ENCODE data around the gene AQP4.

AQP4 gene, protein sequence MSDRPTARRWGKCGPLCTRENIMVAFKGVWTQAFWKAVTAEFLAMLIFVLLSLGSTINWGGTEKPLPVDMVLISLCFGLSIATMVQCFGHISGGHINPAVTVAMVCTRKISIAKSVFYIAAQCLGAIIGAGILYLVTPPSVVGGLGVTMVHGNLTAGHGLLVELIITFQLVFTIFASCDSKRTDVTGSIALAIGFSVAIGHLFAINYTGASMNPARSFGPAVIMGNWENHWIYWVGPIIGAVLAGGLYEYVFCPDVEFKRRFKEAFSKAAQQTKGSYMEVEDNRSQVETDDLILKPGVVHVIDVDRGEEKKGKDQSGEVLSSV

DNA sequence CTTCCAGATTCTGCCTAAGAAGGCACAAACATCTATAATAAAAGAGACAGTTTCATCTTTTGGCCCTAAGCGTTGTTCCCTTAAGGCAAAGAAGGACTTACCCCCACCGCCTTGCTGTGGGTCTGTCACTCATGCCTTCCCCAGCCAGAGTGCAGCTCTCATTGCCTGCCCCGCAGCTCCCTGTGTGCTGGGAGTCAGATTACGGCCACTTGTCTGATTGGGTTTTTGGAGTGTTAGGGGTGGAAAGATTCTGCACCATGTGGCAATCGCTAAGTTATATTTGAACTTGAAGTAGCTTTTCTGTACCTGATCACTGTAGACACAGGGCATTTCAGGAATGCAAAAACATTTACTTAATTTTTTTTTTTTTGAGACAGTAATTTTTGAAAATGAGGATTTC lies at the start of gene AQP4:
TSS of gene AQP4 (minus strand) at position 151 of the 400 bp plus-strand sequence. CDS start at position 133, 18 bp downstream.
- DNase-seq (ENCODE audit: low spot score), result no peak

DNA sequence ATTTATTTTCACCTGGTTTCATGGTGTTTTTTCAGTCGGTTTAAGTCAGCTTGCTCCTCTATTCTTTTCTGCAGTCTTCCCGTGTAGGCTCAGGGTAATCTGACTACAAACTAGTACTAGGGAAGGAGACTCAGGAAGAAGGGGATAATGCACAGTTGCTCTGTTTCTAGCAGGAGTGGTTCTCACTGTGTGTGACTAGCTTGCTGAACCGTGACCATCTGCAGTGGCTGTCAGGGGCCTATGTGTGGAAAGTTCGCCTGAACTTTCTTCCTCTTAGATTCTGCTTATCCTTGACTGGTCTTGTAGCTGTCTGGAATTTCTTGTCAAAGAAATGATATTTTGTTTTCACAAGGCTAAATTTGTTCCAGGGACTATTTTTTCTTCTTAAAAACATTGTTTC lies 46.3 kb upstream of the AQP4 start:
- no peak for DNase-seq (ENCODE audit: low spot score)

DNA sequence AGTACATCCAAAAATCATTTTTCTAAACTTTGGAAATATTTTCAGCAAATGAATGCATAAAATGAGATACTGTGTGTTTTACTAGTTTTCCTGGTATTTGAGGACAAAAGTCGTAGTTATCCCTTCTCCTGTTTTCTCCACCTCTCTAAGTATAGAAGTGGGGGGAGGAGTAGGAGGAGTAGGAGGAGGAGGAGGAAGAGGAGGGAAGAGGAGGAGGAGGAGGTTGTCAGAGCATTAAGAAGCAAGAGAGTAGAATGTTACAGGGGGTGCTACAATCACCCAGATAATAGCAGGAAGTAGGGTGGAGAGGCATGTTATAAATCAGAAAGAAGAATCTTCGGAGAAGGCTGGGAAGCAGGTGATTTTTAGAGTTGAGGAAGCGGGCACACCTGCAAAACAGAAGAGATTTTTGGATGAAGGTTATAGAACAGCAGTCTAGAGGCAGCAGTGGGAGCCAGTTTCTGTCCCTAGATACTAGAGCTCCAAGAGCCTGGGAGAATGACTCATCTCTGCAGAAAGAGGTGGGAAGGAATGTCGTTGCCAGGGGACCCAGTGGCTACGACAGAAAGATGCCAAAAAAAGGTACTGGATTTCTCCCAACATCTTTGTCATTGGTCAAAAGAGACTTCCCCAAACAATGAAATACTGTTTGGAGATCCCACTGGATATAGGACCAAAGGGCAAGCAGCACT lies 44.2 kb upstream of the AQP4 start:
- no peak for DNase-seq (ENCODE audit: low spot score)

DNA sequence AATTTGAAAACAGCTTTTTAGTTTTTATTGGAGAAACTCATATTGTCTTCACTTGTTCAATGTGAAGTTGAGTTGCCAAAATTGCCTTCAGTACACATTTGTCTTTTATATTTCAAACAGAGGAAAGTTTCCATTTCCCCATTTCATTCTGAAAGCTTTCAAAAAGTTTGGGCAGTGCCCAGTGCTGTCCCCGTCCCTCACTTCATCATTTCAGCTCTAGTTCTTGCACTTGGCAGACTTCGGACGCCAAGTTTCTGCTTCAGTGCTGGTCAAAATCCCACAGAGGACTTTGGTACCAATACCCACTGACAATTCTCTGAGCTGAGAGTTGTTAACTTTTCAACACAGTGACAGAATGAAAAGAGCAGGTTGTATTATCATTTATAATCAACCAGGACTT lies 43.4 kb upstream of the AQP4 start:
- no peak for DNase-seq (ENCODE audit: low spot score)

DNA sequence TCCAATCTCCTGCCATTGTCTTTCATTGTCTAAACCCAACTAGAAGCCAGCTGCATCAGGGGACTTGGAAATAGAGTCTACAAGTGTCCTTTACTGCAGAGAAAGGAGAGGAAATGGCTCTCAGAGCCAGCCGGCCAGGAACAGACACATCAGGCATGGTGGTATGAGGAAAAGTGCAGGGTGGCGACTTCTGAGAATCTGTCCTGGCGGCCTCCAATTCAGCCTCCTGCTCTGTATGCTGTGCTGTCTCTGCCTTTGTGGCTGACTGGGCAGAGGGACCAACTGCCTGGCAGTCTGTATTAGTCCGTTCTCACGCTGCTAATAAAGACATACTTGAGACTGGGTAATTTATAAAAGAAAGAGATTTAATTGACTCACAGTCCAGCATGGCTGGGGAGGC lies 36.8 kb upstream of the AQP4 start:
- no peak for DNase-seq (ENCODE audit: low spot score)

DNA sequence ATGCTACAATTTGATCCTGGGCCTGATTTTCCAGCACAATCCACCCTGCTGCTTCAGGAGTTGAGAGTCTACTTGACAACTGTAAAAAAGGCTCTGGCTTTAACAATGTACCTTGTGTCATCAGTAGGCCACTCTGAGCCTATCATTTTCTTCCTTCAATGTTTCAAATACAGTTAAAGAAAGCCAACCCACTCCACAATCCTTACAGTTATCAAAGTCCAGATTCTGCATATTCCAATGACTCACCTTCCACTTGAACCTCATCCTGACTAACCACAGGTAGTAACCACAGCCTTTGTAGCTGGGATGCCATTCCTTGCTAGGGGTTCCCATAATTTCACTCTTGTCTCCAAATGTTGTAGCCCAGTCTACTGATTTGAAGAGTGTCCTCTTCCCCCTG lies 35.5 kb upstream of the AQP4 start:
- DNase-seq (ENCODE audit: low spot score), result no peak

DNA sequence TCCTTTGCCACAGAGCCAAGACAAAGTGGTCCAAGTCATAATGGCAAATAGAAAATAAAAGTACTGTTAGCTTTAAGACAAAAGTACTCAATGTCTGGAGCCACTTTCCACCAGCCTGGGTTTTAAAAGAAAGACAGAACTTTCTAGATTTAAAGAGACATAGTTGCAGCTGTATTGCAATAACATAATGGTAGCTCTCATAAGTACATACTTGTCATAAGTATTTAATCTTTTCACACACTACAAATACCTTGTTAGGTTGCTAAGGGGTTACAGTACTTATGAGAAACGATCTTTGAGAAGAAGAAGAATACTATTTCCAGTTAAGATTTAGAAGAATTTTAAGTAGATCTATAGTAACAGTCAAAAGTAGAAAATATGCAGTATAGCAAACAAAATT lies 28.9 kb upstream of the AQP4 start:
- DNase-seq (ENCODE audit: low spot score), result no peak

DNA sequence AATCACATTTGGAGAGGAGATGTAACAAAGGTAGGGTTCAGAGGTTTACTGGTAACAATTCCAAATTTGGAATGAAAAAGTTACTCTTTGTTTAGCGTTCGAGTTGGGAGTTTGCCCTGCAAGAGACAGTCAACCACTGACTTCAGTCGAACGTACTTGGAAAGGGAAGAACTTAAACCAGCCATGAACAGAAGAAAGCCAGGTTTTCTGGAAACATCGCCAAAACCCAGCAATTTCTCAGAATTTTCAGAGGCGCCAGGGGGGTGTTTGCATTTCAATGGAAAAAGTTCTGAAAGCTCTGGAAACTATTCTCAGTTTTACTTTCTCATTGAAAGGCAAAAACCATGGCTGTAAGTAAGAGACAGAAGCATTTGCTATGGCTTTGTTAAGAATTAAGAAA lies 28.5 kb upstream of the AQP4 start:
- no peak for DNase-seq (ENCODE audit: low spot score)

DNA sequence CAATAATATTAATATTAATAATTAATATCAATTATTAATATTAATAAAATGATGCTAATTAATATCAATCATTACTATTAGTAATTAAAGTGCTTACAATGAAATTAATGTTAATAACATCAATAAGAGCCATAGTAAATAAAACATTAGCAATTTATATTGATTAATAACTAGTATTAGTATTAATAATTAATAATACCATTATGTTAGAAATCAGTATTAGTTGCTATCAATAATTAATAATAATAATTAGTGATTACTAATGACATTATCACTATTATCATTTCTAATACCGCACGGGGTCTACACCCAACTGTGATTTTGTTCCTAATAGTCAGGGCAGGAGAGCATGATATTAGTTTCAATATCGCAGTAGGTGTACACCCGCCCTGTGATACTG lies 22.8 kb upstream of the AQP4 start:
- DNase-seq (ENCODE audit: low spot score), result no peak

DNA sequence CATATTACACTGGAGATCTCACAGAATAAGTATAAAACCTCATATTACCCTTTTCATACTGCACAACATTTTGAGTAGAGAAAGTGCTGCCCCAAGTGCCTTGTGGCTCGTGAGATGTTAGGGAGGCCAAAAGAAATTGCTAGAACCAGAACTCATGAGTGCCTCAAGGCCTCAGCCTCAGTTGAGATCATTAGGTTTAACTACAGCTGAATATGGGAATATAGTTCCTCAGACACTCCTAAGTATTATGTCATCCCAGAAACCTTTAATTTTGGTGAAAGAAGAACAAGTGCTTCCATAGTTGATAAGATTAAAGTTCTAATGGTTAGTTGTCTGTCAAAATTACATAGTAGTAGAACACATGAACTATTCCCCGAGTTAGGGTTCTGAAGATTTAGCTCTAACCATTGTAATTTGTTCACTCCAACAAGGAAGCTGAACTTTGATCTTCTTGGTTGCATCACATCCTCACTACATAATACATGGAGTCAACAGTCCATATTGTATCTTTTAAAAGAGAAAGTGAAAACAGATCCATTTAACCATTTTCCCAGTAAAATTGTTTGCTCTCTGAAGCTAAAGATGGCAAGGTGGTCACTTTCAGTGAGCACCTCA lies 9.6 kb upstream of the AQP4 start:
- no peak for DNase-seq (ENCODE audit: low spot score)

DNA sequence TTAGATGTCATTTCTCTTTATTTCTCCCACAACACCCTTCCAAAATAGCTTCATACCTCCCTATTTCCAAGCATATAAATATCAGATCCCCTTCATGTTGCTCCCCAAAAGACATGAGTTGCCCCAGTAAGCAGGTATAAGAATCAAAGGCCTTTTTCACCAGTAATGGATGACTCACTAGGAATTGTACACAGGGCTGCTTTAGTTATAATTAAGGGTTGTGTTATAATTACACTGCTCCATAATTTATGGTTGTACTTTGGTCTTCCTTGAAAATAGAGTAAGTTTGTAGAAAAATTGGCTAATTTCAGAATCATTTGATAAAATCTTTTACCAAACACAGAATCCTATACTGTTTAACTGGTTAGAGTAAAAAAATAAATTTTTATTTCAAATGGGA lies 8.8 kb upstream of the AQP4 start:
- DNase-seq (ENCODE audit: low spot score), result no peak

DNA sequence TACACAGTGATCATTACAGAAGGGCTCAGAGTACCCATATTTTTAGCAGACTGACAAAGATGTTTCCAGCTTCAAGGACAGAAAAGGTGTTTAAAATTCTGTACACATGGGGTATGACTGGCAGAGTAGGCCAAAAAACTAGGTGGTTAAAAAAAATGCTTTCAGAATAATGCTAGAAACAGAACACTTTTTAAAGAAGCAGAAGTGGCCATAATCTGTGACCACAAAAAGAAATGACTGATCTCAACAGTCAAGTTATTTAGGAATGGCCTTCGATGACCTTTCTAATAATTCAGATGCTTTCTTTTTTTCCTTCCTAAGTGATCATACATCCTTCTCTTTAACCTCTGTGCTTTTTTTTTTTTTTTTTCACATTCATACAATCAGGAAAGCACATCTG lies 4.1 kb upstream of the AQP4 start:
- DNase-seq (ENCODE audit: low spot score), result no peak

DNA sequence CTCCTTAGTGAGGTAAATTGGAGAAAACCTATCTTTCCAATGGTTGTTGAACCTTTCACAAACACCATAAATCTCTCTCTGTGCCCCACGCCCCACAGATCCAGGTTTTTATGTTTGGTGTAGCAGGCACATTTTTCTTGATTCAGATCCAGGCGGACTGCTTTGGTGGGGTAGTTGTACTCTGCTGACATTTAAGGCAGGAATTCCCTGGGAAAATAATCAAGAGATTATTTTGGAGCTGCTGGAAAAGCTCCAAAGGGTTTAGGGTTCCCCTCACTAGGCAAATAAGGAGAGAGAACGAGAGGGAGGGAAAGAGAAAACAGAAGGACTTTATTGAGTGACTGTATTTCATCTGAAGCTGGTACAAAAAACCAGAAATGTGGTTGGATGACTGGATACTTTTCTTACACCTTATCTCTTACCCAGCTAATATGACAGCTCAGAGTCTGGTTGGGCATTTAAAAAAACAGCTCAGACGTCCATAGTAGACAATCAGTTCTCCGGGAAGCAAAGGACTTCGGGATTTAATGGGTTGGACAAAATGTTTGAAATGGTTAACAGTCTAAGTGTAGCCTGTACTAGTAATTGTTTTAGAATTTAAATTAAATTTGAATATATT lies 3.6 kb upstream of the AQP4 start:
- no peak for DNase-seq (ENCODE audit: low spot score)

DNA sequence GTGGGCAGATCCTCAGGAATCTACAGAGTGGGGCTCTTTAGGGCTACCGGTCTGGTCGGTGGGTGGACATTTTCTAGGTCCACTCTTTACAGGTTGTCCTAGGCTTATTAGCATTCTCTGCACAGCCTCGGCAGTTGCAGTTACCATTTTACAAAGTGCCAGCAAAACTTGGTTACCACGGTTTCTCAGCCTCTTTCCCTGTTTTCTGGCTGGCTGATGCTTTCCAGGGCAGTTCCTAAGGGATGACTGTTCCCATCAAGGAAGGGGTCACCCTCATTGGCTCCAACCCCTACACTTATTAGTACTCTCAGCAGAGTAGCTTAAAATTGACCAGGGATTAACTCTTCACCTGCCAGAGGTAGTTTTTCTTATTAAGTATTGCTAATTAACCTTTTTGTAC lies 2.0 kb upstream of the AQP4 start:
- DNase-seq (ENCODE audit: low spot score), result no peak

DNA sequence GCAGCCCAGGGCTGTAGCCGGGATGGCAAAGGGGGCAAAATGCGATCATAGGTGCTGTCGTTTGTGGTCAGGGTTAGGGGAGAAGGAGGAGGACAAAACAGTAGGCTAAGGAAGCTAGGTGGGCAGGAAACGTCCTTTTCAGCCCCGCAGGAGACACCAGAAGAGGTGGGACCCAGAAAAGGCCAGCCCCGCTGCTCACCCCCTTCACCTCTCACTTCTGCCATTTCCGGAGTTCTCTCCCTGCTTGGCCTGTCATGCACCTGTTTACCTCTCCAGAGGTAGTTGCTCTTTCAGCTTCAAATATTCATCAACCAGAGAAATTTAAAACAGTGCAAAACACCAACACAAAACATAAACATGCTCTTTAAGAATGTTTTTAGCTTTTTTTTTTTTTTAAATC lies 849 bp downstream of the AQP4 start:
- DNase-seq (ENCODE audit: low spot score), result no peak

DNA sequence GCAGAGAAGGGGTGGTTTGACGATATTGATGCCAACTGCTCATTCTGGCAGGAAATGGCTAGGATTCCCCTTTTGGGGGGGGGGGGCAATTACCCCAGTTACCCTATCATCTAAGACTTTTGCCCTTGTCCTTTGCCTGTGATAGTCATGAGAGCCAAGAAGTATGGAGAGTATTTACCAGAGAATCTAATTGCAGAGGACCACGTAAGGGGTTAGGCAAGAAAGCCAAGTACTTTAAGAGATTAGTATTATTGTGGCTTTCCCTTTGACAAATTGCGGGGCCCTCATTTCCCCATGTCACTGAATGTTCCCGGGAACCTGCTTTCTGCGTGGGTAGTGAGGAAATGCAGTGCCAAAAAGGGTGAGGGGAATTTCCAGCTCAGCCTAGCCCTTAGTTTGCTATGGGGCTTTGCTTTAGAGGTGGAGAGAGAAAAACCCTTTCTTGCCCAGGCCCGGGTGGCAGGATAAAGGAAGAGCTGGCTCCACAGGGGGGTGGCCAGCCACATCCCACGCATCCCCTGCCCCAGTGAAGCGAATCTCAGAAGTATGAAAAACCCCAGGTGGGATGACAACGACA lies 1.5 kb downstream of the AQP4 start:
- no peak for DNase-seq (ENCODE audit: low spot score)

DNA sequence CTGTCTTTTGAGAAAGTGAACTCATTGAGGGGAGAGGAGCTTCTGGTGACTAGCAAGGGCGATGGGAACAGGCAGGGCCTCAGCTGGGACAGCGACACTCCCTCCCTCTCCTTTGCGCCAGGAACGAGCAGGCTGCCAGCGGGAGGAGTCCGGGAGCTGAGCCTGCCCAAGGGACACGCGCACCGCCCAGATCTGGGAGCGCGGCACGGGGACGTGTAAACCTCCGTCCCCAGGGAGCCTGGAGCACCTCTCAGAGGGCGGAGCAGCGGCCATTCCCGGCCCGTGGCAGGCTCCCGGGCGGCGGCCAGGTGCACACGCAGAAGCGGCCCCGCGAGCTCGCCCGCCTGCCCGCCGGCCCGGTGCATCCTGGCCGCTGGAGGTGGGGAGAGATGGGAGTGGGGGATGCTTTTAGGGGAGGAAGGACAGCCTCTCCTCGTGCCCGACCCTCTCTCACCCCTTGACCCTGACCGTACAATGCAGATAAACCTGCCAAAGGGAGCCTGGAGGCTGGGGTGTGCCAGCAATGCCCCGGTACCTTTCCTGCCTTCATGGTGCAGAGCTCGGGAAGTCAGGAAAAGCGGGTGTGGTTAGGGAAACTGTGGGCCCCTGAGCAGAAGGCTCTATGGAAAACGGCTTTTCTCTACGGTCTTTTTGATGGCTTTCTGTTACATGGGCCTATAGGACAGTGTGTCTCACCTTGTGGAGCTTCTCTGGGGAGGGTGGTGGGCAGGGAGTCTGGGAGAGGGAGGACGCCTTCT lies 2.2 kb downstream of the AQP4 start:
- DNase-seq (ENCODE audit: low spot score), result no peak

DNA sequence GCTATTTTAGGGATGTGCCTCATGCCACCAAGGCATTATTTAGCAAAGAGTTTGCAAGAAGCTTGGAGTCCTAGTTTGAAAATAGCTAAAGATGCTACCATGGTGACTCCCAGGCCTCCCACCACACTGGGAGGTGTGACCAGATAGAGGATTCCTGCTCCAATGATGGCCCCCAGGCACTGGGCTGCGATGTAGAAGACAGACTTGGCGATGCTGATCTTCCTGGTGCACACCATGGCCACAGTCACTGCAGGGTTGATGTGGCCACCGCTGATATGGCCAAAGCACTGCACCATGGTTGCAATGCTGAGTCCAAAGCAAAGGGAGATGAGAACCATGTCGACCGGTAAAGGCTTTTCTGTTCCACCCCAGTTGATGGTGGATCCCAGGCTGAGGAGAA lies 3.4 kb downstream of the AQP4 start:
- no peak for DNase-seq (ENCODE audit: low spot score)

DNA sequence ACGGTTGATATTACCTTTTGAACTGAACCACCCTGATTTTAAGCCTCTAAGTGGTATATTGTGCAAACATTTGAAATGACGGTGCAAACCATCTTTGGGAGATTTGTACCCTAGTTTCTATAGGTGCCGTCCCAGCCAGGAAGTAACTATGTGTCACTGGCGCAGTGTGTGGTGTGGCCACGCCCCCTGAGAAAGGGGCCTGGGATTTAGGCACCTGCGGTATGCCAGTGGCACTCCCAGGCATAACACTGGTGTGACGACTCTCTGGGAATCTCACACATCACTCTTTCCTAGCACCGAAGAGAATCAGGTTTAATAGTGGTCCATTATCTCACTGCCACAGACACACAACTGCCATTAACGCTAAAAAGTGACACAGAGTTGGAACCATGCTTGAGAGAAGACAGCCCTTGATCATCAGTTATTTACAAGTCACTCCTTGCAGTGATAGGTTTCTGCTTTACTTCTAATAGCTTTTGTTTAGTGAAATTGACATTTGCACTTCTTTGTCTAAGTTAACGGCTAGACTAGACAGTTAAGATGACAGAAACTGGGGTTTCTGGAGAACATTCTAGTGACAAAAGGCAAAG lies 11.1 kb downstream of the AQP4 start:
- DNase-seq (ENCODE audit: low spot score), result no peak

DNA sequence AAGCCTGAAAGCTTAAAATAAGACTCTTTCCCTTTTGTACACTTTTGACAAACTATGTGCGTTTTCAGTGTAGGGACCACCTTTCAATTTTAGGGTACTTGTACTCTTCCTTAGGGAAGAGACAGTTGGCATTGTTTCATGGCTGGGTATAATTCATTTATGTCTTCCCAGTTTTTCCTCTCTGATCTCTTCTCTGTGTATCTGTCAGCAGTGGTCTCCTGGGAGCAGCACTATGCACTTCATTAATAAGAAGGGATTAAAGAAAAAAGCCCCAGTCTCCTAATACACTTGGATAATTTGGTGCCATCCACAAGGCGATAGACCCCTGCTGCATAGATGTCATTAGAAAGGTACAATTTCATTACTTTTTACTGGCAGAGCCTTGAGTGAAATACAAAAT lies 12.1 kb downstream of the AQP4 start:
- DNase-seq (ENCODE audit: low spot score), result no peak

DNA sequence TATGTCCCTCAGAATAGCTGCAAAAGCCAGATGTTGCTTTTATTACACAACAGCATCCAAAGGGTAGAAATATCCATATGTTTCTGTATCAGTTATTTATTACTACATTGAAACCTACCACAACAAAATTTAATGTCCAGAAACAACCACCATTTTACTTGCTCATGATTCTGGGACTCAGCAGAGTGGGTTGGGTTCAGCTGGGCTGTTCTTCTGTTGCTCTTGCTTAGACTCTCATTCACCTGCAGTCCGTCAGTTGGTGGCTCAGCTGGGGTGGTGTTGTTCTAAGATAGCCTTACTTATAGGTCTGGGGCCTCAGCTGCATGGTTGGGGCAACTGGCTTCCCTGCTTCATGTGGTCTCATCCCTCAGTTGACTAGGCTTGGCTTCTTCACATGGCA lies 21.7 kb downstream of the AQP4 start:
- no peak for DNase-seq (ENCODE audit: low spot score)

DNA sequence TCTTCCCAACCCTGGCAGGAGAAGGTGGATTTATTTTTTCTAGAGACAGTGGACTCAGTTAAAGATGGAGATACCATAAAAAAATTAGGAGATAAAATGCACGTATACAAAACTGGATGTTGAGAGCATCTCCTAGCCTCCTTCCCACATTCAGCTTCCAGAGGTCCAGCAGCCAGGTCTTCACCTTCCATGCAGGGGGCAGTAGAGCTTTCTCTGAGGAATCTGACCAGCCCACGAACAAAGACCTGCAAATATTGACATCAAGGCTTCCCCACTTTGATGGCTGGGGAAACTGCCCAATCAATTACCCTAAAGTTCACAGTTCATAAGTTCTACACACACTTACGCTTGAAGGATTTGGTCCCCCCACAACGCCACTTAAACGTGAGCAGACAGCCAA lies 24.5 kb downstream of the AQP4 start:
- DNase-seq (ENCODE audit: low spot score), result no peak
